ENCODE data around the gene GPRC5B.

DNA sequence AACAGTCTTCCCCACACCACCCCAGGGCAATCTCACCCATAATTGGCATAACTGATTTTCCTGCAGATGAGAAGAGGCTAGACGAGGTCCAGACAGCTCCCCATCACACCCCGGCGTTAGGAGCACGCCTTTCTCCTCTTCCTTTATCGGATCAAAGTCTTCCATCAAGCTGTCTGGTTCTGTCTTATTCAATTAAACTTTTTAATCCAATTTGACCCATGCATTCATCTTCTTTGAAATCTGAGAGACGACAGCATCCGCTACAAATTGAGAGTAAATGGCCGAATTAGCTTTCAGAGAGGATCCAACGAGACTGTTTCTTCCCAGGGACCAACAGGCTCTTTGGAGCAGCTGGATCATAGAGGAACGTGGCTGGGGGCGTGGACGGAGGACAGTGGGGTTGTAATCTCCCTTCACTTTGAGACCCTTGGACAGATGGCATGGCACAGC is 44.4 kb upstream of the GPRC5B start:
- no peak for TF ChIP-seq CTCF (conservative IDR thresholded peaks at IDR 0.05)
- no peak for TF ChIP-seq ZFX (IDR thresholded peaks at IDR 0.05)
